HepG2 (cell line): ENCODE measurements around the gene RAB2B. TPM values are rescaled to one million over a fixed set of nuclear protein-coding genes. Genes with fewer than 3 reads are reported as not detected.

ENCODE experiments used
- AGO2 ChIP-seq: fragments of 200-400 bp; formaldehyde crosslinking; optimal IDR thresholded peaks from 2 replicates; pipeline ENCODE3; 2017; ENCODE audit warnings: mild to moderate bottlenecking, low read depth, low read length, moderate library complexity
- EEA1 ChIP-seq: sonication (generic); formaldehyde crosslinking; IDR thresholded peaks from 2 replicates; pipeline ENCODE4 v1.5.1; 2020; ENCODE audit warnings: mild to moderate bottlenecking, missing genetic modification reagents, borderline replicate concordance
- EHMT2 ChIP-seq: fragments of 200-600 bp; sonication (generic); IDR thresholded peaks from 2 replicates; pipeline ENCODE4 v1.7.0; 2017; ENCODE audit warnings: antibody characterized with exemption, low read depth, low read length, borderline replicate concordance
- KAT2B ChIP-seq: fragments of 150-350 bp; IDR thresholded peaks from 2 replicates; pipeline ENCODE4 v1.6.1; 2014; ENCODE audit warnings: low read depth, low read length, borderline replicate concordance
- MBNL3 ChIP-seq: fragments of 250-450 bp; sonication (Bioruptor Pico); conservative IDR thresholded peaks from 2 replicates; pipeline ENCODE4 v1.8.0; 2022; ENCODE audit warnings: mild to moderate bottlenecking, inconsistent platforms
- RARG ChIP-seq: sonication (generic); formaldehyde crosslinking; IDR thresholded peaks from 2 replicates; pipeline ENCODE4 v1.4.0; 2020; ENCODE audit warnings: low read depth, mild to moderate bottlenecking, missing genetic modification reagents
- RFX5 ChIP-seq: IDR thresholded peaks from 2 replicates; pipeline ENCODE4 v1.6.1; 2011; ENCODE audit warnings: low read depth, low read length, improper control_type of control experiment
- SMAD1 ChIP-seq: sonication (generic); formaldehyde crosslinking; IDR thresholded peaks from 2 replicates; pipeline ENCODE4 v1.4.0; 2020; ENCODE audit warnings: missing genetic modification reagents, low read depth, mild to moderate bottlenecking, borderline replicate concordance
- SMARCC2 ChIP-seq: fragments of 450-650 bp; IDR thresholded peaks from 2 replicates; pipeline ENCODE4 v1.6.1; 2017; ENCODE audit warnings: antibody characterized with exemption, mild to moderate bottlenecking
- SRF ChIP-seq: IDR thresholded peaks from 2 replicates; pipeline ENCODE4 v1.6.1; 2011; ENCODE audit warnings: mild to moderate bottlenecking, low read depth, low read length, moderate library complexity
- TAF1 ChIP-seq: sonication (generic); formaldehyde crosslinking; IDR thresholded peaks from 2 replicates; pipeline ENCODE4 v1.4.0; 2020; ENCODE audit warnings: missing genetic modification reagents
- TBX2 ChIP-seq: sonication (generic); formaldehyde crosslinking; IDR thresholded peaks from 2 replicates; pipeline ENCODE4 v1.5.0; 2020; ENCODE audit warnings: missing genetic modification reagents, mild to moderate bottlenecking, borderline replicate concordance
- ZBTB20 ChIP-seq: sonication (generic); formaldehyde crosslinking; IDR thresholded peaks from 2 replicates; pipeline ENCODE4 v1.8.1; 2023; ENCODE audit warnings: missing genetic modification reagents, low read depth, mild to moderate bottlenecking, borderline replicate concordance
- ZNF12 ChIP-seq: sonication (generic); formaldehyde crosslinking; IDR thresholded peaks from 2 replicates; pipeline ENCODE4 v1.5.0; 2020; ENCODE audit warnings: missing genetic modification reagents
- ZNF20 ChIP-seq: sonication (generic); formaldehyde crosslinking; IDR thresholded peaks from 2 replicates; pipeline ENCODE4 v1.4.0; 2020; ENCODE audit warnings: mild to moderate bottlenecking, moderate library complexity, missing genetic modification reagents
- ZNF335 ChIP-seq: sonication (generic); formaldehyde crosslinking; IDR thresholded peaks from 2 replicates; pipeline ENCODE4 v1.4.0; 2020; ENCODE audit warnings: missing genetic modification reagents
- ZNF567 ChIP-seq: sonication (generic); formaldehyde crosslinking; IDR thresholded peaks from 2 replicates; pipeline ENCODE4 v1.8.1; 2023; ENCODE audit warnings: mild to moderate bottlenecking, missing genetic modification reagents, borderline replicate concordance
- ZNF749 ChIP-seq: sonication (generic); formaldehyde crosslinking; IDR thresholded peaks from 2 replicates; pipeline ENCODE4 v1.8.0; 2022; ENCODE audit warnings: mild to moderate bottlenecking, missing genetic modification reagents, moderate library complexity, borderline replicate concordance
- ZSCAN12 ChIP-seq: sonication (generic); formaldehyde crosslinking; IDR thresholded peaks from 2 replicates; pipeline ENCODE4 v1.9.0; 2021; ENCODE audit warnings: mild to moderate bottlenecking, missing genetic modification reagents
- polyA plus RNA-seq, 8 experiments: library from polyadenylated mRNA; depleted of rRNA in 3 of 8; stranded (reverse) in 7 of 8; unstranded in 1 of 8; fragments of >200 nt; fragmentation: Illumina TruSeq in 4 of 8; extraction: Trizol in 4 of 8; gene quantifications; 2 replicates each; pipeline versions ENCODE4 v1.2.1 to v1.2.3, GENCODE V29; 2011 to 2016; ENCODE audit warnings: low read depth in 4 of 8, missing spikeins in 1 of 8, mixed read lengths in 1 of 8; ENCODE audit not compliant: insufficient read depth in 1 of 8
- total RNA-seq, 5 experiments: library from RNA; depleted of rRNA; stranded (reverse); fragments of >200 nt; fragmentation: Illumina TruSeq; extraction: Trizol; gene quantifications; 2 replicates each; pipeline ENCODE4 v1.2.3, GENCODE V29; 2016; ENCODE audit warnings: low read depth in 1 of 5
- TF ChIP-seq, protein P1 (sequence below): sonication (generic); formaldehyde crosslinking; IDR thresholded peaks from 2 replicates; pipeline ENCODE4 v1.4.0; 2020; ENCODE audit warnings: mild to moderate bottlenecking, missing genetic modification reagents
- TF ChIP-seq, protein P2 (sequence below): sonication (generic); formaldehyde crosslinking; IDR thresholded peaks from 2 replicates; pipeline ENCODE4 v1.5.0; 2020; ENCODE audit warnings: missing genetic modification reagents
- TF ChIP-seq, protein P3 (sequence below): sonication (generic); formaldehyde crosslinking; IDR thresholded peaks from 2 replicates; pipeline ENCODE4 v1.4.0; 2020; ENCODE audit warnings: mild to moderate bottlenecking, missing genetic modification reagents
- TF ChIP-seq, protein P4 (sequence below): sonication (generic); formaldehyde crosslinking; IDR thresholded peaks from 2 replicates; pipeline ENCODE4 v1.8.1; 2023; ENCODE audit warnings: mild to moderate bottlenecking, missing genetic modification reagents, borderline replicate concordance

Gene RAB2B
- total and polyA plus RNA-seq, 2 of the 13 experiments (the other 11 are each of a cell fraction or from before 2014, with no cell fraction given) = 36.0 to 60.6 TPM

DNA sequence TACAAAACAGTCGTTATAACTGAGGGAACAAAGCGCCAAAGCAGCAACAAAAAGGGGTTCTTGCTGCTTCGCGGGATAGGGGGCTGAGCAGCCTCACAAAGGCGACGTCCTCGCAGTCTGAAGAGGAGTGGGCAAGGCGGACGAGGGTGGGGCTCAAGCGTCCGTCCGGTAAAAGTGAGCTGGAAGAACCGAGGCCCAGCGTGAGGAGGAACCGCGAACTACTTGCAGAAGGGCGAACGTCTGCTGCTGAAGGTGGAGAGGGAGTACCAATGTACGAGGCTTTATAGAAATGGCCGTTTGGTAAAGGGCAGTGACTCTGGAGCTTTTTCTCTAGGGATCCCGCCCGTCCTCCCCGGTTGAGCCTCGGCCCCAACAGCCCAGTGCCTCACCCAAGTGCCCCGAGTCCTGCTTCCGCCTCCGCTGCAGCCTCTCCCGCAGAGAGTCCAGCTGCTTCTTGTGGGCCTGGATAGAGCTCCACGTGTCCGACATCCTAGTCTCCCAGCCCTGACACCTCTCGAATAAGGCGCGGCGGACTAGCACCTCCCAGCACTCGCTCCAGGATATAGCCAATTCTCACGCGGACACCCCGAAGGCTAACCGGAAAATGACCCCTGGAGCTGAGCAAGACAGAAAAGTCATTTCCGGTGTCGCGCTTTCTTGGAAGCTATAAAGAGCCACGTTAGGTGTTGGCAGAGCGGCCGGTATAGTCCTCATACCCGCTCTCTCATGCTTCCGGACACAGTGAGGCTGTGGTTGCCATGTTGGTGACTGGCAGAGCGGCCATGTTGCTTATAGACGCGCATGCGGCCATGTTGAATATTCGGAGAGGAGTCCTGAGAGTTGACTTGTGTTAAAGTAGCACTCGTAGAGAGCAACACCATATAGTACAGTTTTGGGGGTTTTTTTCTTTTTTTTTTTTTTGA, 34.2 kb upstream of the RAB2B start, which contains the start of gene METTL3 (continued):
- TF ChIP-seq EEA1 (peak; percentile 69; the same call in 1 of the 2 replicates), ZNF567 (no peak), TAF1 (CRISPR knock-in tag) (peak; percentile 94), SMARCC2 (no peak), ZSCAN12 (CRISPR knock-in tag) (no peak), MBNL3 (no peak), ZNF20 (CRISPR knock-in tag) (0 out of 2 replicates have a peak, but pooled peaks have one; percentile 17), ZNF12 (CRISPR knock-in tag) (peak; percentile 83), ZNF335 (CRISPR knock-in tag) (peak; percentile 98), ZBTB20 (CRISPR knock-in tag) (peak; percentile 87; the same call in 1 of the 2 replicates), AGO2 (peak; percentile 73), RARG (no peak), RFX5 (peak; percentile 62; the same call in 1 of the 2 replicates), TBX2 (CRISPR knock-in tag) (peak; percentile 95), ZNF749 (peak; percentile 92; the same call in 1 of the 2 replicates), SMAD1 (peak; percentile 53; the same call in 1 of the 2 replicates), KAT2B (no peak), SRF (peak; percentile 52; the same call in 1 of the 2 replicates), EHMT2 (peak; percentile 93; the same call in 1 of the 2 replicates)
- TF ChIP-seq, protein P1, sequence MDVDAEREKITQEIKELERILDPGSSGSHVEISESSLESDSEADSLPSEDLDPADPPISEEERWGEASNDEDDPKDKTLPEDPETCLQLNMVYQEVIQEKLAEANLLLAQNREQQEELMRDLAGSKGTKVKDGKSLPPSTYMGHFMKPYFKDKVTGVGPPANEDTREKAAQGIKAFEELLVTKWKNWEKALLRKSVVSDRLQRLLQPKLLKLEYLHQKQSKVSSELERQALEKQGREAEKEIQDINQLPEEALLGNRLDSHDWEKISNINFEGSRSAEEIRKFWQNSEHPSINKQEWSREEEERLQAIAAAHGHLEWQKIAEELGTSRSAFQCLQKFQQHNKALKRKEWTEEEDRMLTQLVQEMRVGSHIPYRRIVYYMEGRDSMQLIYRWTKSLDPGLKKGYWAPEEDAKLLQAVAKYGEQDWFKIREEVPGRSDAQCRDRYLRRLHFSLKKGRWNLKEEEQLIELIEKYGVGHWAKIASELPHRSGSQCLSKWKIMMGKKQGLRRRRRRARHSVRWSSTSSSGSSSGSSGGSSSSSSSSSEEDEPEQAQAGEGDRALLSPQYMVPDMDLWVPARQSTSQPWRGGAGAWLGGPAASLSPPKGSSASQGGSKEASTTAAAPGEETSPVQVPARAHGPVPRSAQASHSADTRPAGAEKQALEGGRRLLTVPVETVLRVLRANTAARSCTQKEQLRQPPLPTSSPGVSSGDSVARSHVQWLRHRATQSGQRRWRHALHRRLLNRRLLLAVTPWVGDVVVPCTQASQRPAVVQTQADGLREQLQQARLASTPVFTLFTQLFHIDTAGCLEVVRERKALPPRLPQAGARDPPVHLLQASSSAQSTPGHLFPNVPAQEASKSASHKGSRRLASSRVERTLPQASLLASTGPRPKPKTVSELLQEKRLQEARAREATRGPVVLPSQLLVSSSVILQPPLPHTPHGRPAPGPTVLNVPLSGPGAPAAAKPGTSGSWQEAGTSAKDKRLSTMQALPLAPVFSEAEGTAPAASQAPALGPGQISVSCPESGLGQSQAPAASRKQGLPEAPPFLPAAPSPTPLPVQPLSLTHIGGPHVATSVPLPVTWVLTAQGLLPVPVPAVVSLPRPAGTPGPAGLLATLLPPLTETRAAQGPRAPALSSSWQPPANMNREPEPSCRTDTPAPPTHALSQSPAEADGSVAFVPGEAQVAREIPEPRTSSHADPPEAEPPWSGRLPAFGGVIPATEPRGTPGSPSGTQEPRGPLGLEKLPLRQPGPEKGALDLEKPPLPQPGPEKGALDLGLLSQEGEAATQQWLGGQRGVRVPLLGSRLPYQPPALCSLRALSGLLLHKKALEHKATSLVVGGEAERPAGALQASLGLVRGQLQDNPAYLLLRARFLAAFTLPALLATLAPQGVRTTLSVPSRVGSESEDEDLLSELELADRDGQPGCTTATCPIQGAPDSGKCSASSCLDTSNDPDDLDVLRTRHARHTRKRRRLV (CRISPR knock-in tag) = peak; percentile 87; the same call in 1 of the 2 replicates
- TF ChIP-seq, protein P2, sequence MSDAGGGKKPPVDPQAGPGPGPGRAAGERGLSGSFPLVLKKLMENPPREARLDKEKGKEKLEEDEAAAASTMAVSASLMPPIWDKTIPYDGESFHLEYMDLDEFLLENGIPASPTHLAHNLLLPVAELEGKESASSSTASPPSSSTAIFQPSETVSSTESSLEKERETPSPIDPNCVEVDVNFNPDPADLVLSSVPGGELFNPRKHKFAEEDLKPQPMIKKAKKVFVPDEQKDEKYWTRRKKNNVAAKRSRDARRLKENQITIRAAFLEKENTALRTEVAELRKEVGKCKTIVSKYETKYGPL (CRISPR knock-in tag) = no peak
- TF ChIP-seq, protein P3, sequence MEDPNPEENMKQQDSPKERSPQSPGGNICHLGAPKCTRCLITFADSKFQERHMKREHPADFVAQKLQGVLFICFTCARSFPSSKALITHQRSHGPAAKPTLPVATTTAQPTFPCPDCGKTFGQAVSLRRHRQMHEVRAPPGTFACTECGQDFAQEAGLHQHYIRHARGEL (CRISPR knock-in tag) = peak; percentile 86; the same call in 1 of the 2 replicates
- TF ChIP-seq, protein P4, sequence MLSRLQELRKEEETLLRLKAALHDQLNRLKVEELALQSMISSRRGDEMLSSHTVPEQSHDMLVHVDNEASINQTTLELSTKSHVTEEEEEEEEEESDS (CRISPR knock-in tag) = 0 out of 2 replicates have a peak, but pooled peaks have one; percentile 53
